ENCODE measurements around the gene GDAP1L1.

Gene GDAP1L1

DNA sequence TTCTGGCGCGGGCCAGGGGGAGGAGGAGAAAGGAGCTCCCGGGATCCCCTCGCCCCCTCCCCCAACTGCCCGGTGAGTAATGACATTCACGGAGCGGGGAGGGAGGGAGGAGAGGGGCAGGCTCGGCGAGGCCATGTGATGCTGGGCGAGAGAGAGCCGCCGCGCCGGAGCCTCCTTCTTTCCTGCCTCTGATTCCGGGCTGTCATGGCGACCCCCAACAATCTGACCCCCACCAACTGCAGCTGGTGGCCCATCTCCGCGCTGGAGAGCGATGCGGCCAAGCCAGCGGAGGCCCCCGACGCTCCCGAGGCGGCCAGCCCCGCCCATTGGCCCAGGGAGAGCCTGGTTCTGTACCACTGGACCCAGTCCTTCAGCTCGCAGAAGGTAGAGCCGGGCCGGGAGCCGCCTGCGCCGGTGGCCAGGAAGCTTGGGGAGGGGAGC, at the start of gene GDAP1L1:
GDAP1L1 (plus strand) TSS at position 178 of the 441 bp plus-strand sequence; CDS start at position 205, 27 bp downstream.
- DNase-seq (ENCODE audit: low read depth in 2 of 2) = no peak

DNA sequence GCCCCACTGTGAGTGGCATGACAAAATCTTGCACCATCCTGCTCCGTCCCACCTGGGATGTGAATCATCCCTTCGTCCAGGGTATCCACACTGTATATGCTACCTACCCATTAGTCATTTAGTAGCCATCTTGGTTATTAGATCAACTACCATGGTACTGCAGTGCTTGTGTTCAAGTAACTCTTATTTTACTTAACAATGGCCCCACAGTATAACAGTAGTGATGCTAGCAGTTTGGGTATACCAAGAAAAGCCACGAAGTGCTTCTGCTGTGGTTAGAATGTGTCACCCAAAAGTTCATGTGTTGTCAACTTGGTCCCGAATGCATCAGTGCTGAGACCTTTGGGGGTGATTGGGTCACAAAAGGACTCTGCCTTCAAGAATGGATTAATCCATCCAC, 48.2 kb upstream of the GDAP1L1 start:
- DNase-seq (ENCODE audit: low read depth in 2 of 2) = peak in 1 of 2 donors; percentile 18

DNA sequence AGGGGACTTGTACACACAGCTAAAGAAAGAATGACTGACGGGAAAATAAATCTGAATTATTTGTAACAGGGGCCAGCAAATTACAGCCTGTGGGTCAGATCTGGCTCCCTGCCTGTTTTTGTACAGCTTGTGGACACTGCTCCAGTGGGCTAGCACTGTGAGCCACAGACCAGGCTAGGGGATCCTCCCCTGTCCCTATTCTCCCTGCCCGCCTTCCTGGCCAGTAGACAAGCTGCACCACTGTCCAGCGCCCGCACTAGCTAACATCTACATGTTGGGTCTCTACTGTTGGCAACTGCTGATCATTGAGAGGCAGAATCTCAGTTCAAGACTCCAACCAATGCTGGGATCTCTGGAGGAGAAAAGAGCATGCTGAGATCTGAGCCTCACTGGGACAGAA, 47.2 kb upstream of the GDAP1L1 start:
- no peak for DNase-seq (ENCODE audit: low read depth in 2 of 2)

DNA sequence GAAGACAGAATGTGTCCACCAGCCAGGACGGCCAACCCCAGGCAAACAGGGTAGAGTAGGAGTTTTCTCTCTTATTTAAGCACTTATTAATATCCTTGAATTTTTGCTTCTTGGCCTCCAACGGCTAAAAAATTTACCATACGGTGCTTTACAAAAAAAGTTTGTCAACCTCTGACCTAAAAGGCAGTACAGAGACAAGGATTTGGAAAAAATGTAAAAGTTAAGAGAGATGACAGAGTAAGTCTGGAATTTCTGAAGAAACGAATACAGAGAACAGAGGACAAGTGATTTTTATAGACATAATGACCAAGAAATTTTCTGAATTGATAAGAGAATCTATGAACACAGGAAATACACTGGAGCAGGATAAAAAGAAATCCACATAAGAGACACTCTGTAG, 46.7 kb upstream of the GDAP1L1 start:
- no peak for DNase-seq (ENCODE audit: low read depth in 2 of 2)

DNA sequence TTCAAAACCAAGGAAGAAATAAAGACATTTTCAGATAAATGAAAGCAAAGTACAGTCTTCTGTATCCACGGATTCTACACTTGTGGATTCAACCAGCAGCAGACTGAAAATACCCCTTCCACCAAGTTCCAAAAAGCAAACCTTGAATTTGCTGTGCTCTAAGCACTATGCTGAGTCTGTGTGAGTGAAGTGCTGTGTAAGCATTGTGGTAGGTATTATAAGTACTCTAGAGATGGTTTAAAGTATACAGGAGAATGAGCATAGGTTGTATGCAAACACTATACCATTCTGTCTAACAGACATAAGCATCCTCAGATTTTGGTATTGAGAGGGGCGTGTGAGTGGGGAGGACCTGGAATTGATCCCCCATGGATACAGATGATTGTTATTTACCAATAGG, 46.1 kb upstream of the GDAP1L1 start:
- DNase-seq (ENCODE audit: low read depth in 2 of 2) = no peak

DNA sequence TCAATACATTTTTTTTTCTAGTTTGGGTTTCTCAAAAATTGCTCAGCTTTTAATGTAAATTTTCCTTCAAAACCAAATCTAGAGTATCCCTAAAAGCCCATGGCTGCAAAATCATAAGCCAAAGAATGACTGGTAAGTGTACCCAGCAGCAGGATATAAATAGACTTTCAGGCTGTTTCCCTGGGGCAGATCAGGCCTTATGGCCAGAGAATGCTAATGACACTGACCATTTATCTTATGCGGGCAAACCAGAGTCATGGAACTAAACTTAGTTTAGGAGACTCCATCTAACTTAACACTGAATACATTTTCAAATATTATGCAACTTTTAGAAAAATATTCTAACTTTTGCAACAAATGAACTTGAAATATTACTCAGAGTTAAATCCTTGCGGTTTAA, 43.9 kb upstream of the GDAP1L1 start:
- no peak for DNase-seq (ENCODE audit: low read depth in 2 of 2)

DNA sequence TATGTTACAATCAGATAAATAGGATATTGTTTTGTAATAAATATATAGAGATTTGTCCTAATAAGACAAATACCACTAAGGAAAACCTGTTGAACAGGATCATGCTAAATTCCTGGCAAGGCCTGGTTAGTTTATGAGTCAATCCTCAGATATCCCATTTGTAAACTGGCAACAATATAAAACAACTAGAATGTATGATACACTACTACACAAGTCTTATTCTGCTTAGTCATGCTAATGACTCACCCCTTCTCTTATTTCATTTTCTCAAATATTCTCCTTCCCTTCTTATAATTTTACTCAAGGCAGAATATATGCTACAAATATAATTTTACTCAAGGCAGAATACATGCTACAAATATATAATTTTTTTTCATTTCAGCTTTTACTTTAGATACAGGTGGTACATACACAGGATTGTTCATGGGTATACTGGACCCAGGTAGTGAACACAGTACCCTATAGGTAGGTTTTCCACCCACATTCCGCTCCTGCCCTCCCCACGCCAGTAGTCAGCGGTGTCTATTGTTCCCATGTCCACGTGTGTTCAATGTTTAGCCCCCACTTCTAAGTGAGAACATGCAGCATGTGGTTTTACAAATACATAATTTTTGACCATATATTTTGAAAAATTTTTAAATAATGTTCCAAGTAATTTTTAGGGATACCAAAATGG, 42.8 kb upstream of the GDAP1L1 start:
- DNase-seq (ENCODE audit: low read depth in 2 of 2) = no peak

DNA sequence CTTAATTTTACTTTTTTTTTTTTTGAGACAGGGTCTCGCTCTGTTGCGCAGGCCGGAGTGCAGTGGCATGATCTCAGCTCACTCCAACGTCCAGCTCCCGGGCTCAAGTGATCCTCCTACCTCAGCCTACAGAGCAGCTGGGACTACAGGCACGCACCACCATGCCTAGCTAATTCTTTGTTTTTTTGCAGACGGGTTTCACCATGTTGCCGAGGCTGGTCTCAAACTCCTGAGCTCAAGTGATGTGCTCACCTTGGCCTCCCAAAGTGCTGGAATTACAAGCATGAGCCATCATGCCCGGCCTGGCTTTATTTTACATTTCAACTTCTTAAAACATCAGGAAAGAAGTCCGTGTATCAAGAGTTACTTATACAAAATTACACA, 42.3 kb upstream of the GDAP1L1 start:
- DNase-seq (ENCODE audit: low read depth in 2 of 2) = no peak

DNA sequence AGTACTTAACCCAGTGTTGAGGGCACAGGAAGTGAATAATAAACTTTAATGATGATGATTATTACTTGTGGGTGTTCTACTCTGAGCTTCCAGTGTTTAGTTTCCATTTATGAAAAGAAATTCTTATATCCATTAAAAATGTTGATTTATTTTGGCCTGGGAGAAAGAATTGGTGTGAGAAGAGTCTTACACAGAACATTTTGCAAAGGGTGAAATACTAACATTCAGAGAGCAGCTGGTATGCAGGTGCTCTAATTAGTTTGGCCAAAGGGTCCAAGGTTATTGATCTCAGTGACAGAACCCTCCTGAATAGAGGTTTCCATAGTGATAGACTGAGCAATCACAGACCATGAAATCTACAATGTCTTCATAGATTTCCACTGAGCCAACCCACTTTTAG, 41.0 kb upstream of the GDAP1L1 start:
- no peak for DNase-seq (ENCODE audit: low read depth in 2 of 2)

DNA sequence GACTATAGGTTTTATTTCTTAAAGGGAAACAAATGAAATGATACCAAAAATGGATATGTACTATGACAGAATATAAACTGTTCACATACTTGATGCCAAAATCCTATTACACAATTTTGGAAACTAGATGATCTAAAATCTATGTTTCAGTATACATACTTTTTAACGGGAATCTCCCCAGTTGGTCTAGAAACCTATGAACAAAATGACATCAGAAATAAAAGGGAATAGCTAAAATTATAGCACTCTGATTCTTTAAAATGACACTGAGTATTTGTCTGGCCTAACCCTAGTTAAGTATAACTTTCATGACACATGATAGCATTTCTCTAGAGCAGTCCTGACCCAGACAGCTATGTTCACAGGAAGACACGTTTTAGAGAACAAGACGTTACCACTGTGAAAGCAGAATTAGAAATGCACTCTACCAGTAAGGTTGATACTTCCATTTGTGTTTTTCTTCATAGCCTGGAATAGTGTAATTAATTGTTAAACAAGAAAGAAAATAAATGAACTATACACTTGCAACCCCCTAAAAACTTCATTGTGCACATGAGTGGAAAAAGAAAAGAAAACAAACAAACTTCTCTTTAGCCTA, 39.9 kb upstream of the GDAP1L1 start:
- DNase-seq (ENCODE audit: low read depth in 2 of 2) = no peak

DNA sequence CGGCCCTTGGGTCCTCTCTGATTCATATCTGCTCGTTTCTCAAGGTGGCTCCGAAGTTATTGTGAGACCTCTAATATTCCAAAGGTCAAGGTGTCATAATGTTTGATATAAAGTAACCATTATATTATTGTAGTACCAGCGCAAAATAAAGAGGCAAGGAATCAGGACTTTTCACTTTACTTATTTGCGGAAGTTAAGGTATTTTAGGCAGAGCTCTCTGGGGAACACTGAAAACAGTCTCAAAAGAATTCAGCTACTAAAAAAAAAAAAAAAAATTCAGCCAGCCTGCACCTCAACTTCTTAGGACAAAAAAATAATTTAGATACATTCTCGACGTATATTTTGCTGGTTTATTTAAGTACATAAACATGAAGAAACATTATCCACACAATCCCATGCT, 38.9 kb upstream of the GDAP1L1 start:
- DNase-seq (ENCODE audit: low read depth in 2 of 2) = no peak

DNA sequence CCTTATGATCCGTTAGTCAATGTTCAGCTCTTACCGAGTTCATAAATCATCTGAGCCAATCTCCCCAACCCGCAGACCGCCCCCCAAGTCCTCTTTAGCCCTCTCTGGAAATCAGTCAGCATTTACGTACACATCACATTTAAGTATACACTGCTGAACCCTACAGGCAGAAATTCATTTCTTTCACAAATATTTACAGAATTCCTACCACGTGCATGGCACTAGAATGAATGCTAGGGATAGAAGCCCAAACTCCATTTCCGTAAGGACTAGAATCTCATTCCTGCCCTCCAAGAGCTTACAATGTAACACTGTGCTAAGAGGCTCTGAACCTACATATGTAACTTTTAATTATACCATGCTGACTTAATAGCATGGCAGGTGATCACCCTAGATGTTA, 38.3 kb upstream of the GDAP1L1 start:
- DNase-seq (ENCODE audit: low read depth in 2 of 2) = no peak

DNA sequence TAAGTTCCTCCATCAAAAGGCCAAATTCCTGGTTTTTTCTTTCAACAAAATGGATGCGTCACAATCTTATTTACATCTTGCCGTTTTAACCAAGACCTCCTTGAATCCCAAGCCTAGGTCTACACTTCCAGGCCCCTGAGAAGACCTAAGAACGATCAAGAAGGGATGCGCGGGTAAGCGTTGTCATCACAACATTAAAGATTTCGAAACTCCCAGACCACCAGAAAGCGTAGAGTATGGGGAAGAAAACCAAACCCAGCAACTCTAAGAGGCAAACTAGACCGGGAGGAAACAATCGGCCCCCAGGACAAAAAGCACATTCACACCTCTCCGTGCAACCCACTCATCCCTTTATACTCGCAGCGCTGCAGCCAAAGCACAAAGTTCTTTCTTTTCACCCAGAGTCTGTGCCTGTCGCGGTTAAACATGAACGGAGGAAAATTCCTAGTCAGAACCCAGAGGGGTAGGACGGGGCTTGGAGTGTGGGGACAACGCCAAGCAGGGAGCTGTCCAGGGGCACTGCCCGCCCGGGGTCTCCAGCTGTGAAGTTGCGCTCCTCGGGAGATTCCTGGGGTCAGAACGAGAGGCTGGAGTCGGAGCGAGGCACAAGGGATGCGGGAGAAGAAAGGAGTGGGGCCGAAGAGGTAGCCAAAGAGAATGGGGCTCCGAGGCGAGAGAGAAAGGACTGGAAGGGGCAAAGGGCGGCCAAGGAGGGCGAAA, 37.3 kb upstream of the GDAP1L1 start:
- DNase-seq (ENCODE audit: low read depth in 2 of 2) = no peak

DNA sequence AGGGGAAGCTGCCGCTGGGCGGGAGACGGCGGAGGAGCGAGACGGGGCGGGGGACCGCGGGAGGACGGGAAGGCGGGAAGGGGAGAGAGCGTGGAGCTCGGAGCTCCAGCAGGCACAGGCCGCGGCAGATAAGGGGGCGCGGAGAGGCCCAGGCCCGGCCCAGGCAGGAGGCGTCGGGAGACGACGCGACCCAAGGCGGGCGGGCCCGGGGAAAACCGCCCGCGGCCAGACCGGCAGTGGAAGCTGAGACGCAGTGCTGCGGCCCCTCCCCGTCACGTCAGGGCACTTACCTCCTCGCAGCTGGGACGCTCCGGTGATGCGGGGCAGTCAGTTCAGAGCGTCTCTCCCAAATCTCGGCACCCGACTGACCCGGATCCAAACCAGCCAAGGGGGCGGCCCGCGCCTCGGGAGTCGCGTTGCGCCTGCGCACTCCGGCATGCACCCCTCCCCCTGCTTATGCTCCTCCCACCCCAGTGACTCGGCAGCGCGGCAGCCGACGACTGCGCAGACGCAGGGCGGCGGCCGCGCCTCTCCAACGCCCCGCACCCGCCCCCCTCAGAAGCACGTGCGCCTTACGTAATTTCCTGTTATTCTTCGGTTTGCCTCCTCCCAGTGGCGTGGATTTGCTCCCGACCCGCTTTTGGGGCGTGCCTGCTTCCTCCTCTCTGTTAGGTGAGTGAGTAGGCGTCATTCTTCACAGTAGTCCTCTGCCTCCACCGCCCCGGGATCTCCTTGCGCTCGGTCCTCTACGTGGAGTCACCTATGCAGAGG, 36.5 kb upstream of the GDAP1L1 start, which contains the start of gene OSER1:
OSER1 (minus strand) TSS at position 366 of the 771 bp plus-strand sequence. CDS start 3,814 bp downstream, outside the sequence.
- peak; percentile 94 to 95 for DNase-seq (ENCODE audit: low read depth in 2 of 2)

DNA sequence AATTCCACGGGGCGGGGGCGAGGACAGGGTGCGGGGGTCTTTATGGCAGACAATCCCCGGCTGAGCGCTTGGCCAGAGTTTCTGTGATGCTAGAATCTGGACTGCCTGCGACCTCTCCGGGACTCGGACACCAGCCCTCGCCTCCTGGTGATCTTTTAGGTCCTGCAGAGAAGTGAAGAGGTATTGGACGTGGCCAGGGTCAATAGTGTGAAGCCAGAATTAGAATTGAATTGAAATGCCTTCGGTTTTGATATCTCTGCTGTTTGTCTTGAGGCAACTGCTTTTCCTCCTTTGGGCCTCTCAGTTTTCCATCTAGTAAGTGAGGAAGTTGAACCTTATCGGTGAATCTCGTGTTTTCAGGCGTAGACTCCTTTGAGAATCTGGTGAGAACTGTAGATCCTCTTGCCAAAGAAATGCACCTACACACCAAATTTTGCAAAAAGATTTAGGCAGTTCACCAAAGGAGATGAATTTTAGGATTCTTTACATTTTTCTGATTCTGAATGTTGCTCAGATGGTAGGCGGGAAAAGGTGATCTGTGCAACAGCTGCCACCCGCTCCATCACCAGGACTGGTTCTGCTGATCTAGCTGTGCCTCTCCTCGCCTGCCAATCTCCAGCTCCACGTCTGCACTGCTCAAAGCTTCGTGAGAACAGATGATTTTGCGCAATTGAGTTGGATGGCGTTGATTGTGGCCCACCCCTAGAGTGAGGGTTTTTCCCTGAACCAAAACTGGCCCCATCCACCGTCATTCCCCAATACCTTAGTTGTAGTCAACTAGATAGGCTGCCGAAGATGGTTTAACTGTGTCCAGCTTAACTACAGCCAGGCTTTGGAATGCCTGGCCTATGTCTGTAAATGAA, 35.7 kb upstream of the GDAP1L1 start:
- no peak for DNase-seq (ENCODE audit: low read depth in 2 of 2)

DNA sequence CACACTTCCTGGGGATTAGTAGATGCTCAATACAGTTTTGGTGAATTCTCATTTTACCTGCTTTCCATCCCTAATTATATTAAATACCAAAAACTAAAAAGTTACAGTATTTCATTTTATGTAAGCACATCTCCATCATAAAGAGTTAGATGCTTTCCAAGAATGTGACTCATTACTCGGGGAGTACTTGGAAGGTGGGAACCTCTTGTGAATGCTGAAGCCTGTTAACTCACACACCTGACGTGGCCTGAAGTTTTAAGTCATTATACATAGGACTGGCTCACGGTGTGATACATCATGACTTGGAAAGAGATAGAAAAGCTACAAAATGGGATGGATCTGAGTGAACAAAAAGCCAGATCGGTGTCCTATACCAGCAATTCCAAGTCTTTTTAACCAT, 34.3 kb upstream of the GDAP1L1 start:
- DNase-seq (ENCODE audit: low read depth in 2 of 2) = no peak

DNA sequence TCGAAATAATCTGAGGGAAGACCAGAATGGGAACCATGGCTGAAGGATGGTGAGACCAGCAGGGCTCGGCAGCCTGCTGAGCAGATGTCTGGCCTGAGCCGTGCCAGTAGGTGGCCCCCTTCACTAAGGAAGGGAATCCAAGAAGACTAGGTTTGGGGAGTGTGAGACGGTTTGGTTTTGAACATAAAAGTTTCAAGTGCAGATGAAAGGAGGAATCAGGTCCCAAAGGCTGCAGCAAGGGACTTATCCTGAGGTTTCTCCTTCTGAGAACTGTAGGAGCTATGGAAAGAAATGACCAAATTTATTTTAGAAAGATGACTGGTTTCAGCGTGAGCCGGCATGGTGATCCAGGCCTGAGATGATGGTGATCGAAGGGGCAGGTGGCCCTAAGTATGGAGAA, 32.0 kb upstream of the GDAP1L1 start:
- DNase-seq (ENCODE audit: low read depth in 2 of 2) = peak in 1 of 2 donors; percentile 52

DNA sequence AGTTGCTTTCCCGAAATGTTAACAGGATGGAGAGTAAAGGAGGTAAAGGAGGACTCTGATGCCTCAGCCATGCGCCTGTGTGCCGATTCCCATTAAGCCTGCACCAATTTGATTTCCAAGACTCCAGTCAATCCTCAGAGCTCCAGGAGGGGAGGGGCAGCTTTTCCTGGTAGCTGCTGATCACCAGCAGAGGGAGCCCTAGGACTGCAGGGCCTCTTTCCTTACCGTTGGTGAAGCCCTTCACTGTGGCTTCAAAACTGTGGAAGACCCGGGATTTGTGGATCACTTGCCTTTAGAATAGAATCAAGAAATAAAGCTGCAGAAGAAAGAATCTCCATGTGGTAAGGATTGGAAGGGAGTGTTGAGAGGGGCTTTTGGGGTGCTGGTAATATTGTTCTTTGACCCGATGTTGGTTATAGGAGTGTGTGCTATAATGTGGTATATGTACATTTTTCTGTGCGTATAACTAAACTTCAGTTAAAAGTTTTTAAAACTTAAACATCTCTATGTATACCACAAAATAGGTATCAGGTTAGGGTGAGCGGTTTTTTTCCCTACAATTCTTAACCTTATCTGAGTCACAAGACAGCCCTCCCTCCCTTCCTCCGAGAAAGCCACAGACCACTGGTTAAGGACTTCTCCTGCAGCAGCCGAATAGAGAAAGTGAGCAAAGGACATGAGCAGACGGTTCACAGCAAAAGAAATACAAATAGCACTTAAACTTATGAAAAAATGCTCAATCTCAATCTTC, 29.6 kb upstream of the GDAP1L1 start:
- DNase-seq (ENCODE audit: low read depth in 2 of 2) = peak in 1 of 2 donors; percentile 21

DNA sequence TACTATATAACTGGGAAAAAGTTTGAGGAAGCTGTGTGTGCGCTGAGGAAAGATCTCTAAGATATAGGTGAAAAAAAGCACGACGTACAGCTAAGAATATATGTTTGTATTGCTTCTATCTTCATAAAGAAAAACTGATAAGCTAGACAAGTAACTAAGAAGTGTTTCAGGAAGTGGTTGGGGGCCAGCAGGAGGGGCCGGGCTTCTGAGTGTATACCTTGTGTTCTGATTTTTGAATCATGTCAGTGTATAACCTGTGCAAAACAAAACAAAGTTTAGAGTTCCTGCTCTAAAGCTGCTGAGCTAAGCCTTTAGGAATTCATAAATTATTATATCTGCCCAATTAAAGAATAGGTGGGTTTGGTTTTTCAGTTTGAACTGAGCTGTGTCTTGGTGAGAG, 28.7 kb upstream of the GDAP1L1 start:
- no peak for DNase-seq (ENCODE audit: low read depth in 2 of 2)

DNA sequence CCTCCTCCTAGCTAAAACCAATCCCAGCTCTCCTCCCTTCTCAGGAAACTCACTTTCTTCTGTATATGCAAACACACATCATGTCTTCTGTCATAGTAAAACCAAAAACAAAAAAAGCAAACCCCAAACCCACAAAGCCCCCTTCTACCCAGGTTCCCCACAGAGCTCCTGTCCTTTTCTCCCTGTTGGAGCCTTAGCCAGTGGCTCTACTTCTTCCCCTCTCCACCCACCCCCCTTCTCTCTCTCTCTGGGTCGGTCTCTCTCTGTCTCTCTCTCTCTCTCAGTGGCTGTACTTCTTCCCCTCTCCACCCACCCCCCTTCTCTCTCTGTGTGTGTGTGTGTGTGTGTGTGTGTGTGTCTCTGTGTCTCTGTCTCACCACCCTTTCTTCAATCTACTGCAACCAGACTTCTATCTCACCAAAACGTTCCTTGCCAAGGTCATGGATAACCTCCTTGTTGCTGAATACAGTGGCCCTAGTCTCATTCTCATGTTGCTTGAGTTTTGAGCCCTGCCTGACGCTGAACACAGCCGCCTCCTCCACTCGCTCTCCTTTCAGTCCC, 27.9 kb upstream of the GDAP1L1 start:
- DNase-seq (ENCODE audit: low read depth in 2 of 2) = no peak

All from stimulated activated CD8-positive, alpha-beta memory T cell treated with anti-CD3 and anti-CD28 coated beads, Interleukin-15, amount 100 ng/mL, for 48 hours (primary cell).